Stimulated activated naive CD8-positive, alpha-beta T cell treated with anti-CD3 and anti-CD28 coated beads, Interleukin-15, Interleukin-2, amounts not matched to agents 100 ng/mL and 50 ng/mL, for 24 hours (primary cell): Measurements from ENCODE around the gene DPH2.
A peak's percentile ranks its signal among the peaks of the same experiment; 100 is the strongest.

Experiments
- H3K27ac Mint-ChIP-seq: one replicate; pipeline ENCODE4 v1.8.0; 2021; ENCODE audit warnings: mild to moderate bottlenecking, mixed read lengths
- H3K27me3 Mint-ChIP-seq: one replicate; pipeline ENCODE4 v1.8.0; 2021; ENCODE audit warnings: mixed read lengths
- H3K36me3 Mint-ChIP-seq: one replicate; pipeline ENCODE4 v1.8.0; 2021; ENCODE audit warnings: low read depth, mixed read lengths
- H3K4me1 Mint-ChIP-seq: one replicate; pipeline ENCODE4 v1.8.0; 2021; ENCODE audit warnings: low read depth, mixed read lengths
- H3K4me3 Mint-ChIP-seq: one replicate; pipeline ENCODE4 v1.8.0; 2021; ENCODE audit warnings: mild to moderate bottlenecking, mixed read lengths
- H3K9me3 Mint-ChIP-seq: one replicate; pipeline ENCODE4 v1.8.0; 2021; ENCODE audit warnings: mixed read lengths

Gene DPH2

DNA sequence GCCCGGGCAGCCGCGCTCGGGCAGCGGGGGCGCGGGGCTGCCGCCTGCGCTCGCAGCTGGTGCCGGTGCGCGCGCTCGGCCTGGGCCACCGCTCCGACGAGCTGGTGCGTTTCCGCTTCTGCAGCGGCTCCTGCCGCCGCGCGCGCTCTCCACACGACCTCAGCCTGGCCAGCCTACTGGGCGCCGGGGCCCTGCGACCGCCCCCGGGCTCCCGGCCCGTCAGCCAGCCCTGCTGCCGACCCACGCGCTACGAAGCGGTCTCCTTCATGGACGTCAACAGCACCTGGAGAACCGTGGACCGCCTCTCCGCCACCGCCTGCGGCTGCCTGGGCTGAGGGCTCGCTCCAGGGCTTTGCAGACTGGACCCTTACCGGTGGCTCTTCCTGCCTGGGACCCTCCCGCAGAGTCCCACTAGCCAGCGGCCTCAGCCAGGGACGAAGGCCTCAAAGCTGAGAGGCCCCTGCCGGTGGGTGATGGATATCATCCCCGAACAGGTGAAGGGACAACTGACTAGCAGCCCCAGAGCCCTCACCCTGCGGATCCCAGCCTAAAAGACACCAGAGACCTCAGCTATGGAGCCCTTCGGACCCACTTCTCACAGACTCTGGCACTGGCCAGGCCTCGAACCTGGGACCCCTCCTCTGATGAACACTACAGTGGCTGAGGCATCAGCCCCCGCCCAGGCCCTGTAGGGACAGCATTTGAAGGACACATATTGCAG lies 33.2 kb upstream of the DPH2 start:
- Mint-ChIP-seq H3K4me1 (peaks cover 12% of the 10 kb centered on the region), H3K27ac (no peak overlapping the region), H3K4me3 (no peak overlapping the region), H3K9me3 (no peaks in the 10 kb centered on the region), H3K27me3 (peaks cover 23% of the 10 kb centered on the region), H3K36me3 (no peaks in the 10 kb centered on the region)

DNA sequence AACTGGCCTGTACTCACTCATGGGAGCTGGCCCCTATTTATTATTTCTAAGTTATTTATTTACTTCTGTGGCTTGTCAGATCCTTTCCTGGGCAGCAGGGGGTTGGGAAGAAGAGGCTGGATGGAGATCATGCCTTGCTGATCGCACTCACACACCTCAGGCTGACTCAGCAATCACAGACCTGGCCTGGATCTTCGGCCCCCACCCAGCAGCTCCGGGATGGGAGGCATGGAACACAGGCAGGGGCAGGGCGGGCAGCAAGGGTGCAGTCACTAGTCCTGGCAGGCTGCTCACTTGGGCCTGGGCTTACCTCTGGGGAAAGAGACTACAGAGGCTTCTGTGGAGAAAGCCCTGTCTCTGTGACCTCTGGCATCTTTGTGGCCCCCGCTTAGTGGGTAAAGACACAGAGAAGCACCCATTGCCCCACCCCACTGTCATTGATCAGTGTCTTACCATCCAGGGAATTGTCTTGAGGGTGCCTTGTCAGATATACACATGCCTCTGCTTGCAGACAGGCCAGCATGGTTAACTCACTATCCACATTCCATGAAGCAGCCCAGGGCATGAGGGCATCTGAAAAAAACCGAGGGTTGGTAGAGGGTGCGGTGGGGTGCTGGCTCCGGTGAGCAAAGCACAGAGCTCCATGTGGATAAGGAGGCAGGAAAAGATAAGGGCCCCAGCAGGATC lies 32.5 kb upstream of the DPH2 start:
- H3K4me1 Mint-ChIP-seq: peaks cover 12% of the 10 kb centered on the region
- peaks cover 22% of the 10 kb centered on the region for H3K27me3 Mint-ChIP-seq
- no peaks in the 10 kb centered on the region for H3K9me3 Mint-ChIP-seq
- H3K36me3 Mint-ChIP-seq: no peaks in the 10 kb centered on the region
- H3K4me3 Mint-ChIP-seq: no peak overlapping the region
- H3K27ac Mint-ChIP-seq: no peak overlapping the region

DNA sequence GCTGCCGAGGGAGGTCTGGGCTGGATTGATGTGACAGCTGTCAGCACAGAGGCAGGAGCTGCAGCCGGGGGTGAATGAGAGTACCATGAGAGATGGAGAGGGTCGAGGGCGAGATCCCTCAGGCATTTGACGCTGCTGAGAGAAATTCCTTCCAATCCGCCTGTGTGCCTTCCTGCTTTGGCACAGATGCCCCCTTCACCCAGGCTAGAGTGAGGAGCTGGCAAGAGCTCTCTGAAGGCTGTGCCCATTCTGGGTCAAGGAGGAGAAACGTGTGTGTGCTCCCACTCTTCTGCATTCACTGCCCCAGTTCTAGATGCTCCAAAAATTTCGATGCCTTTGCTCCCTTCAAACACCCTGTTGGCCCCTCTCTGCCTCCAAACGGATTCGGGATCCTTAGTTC lies 31.4 kb upstream of the DPH2 start:
- Mint-ChIP-seq H3K27me3 (peaks cover 13% of the 10 kb centered on the region), H3K9me3 (no peaks in the 10 kb centered on the region), H3K4me1 (peaks cover 13% of the 10 kb centered on the region), H3K27ac (no peak overlapping the region), H3K4me3 (no peak overlapping the region), H3K36me3 (peaks cover 8% of the 10 kb centered on the region)

DNA sequence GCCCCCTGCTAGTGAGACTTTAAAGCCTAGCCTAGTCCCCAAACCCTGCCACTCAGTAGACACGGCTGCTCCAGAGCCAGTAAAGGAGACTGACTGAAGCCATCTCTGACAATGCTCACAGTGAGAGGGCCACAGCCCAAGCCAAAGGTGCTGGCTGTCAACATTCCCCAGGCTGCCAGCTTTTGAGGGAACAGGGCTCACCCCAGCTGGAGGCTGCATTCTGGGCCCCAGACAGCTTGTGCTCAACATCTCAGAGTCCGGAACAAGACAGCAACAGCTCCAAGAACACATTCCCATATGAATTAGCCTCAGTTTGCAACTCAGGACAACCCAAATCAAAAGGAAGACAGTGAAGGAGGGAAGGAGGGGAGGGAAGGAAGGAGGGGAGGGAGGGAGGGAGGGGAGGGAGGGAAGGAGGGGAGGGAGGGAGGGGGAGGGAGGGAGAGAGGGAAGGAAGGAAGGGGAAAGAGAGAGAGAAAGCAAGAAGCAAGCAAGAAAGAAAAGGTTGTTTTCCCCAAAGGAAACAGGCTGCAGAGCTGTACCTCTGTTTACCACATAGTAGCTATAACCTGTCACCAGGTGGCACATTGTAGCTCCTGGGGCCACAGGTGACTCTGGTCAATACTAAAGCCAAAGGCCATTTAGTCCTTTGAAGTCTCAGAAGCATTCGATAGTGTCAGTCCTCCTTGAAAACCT lies 30.8 kb upstream of the DPH2 start:
- no peak overlapping the region for H3K4me3 Mint-ChIP-seq
- peaks cover 10% of the 10 kb centered on the region for H3K27me3 Mint-ChIP-seq
- H3K4me1 Mint-ChIP-seq: peaks cover 10% of the 10 kb centered on the region
- peaks cover 8% of the 10 kb centered on the region for H3K36me3 Mint-ChIP-seq
- no peak overlapping the region for H3K27ac Mint-ChIP-seq
- no peaks in the 10 kb centered on the region for H3K9me3 Mint-ChIP-seq

DNA sequence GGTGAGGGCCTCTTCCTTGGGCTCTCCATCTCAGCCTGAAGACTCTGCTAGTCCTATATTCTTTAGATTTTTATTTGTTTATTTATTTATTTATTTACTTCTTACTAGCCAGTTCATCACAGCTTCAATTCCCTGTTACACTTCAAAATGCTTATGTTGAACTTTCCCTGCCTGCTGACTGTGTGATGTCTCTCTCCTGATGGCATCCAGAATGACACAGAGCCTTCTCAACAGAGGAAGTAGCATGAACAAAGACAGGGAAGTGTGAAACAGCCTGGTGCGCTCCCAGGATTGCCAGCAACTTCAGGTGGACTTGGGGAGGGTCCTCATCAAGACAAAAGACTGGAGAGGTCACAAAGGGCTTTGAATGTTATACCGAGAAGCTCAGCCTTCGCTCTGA lies 27.4 kb upstream of the DPH2 start:
- H3K36me3 Mint-ChIP-seq: peaks cover 8% of the 10 kb centered on the region
- H3K27ac Mint-ChIP-seq: no peak overlapping the region
- H3K4me3 Mint-ChIP-seq: no peak overlapping the region
- no peaks in the 10 kb centered on the region for H3K27me3 Mint-ChIP-seq
- no peaks in the 10 kb centered on the region for H3K9me3 Mint-ChIP-seq
- peaks cover 28% of the 10 kb centered on the region for H3K4me1 Mint-ChIP-seq

DNA sequence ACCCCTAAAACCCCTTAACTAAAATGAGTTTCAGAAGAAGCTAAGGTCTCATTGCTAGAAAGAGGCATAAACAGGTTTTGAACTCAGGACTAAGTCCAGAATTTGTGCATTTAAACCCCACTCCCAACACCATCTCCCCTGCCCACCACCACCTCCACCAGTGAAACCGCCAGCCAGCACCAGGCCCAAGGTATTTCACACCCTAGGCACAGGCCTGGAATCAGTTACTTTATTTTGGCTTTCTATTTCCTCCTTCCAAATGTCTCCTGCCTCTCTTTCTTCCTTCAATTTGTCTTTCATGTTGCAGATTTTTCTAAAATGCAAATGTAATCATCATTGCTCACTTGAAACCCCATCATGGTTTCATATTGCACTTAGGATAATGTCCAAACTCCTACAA lies 24.9 kb upstream of the DPH2 start:
- H3K4me3 Mint-ChIP-seq: peak overlapping the region; percentile 97
- no peaks in the 10 kb centered on the region for H3K27me3 Mint-ChIP-seq
- peak overlapping the region; percentile 36 for H3K27ac Mint-ChIP-seq
- no peaks in the 10 kb centered on the region for H3K9me3 Mint-ChIP-seq
- peaks cover 8% of the 10 kb centered on the region for H3K36me3 Mint-ChIP-seq
- peaks cover 40% of the 10 kb centered on the region for H3K4me1 Mint-ChIP-seq

DNA sequence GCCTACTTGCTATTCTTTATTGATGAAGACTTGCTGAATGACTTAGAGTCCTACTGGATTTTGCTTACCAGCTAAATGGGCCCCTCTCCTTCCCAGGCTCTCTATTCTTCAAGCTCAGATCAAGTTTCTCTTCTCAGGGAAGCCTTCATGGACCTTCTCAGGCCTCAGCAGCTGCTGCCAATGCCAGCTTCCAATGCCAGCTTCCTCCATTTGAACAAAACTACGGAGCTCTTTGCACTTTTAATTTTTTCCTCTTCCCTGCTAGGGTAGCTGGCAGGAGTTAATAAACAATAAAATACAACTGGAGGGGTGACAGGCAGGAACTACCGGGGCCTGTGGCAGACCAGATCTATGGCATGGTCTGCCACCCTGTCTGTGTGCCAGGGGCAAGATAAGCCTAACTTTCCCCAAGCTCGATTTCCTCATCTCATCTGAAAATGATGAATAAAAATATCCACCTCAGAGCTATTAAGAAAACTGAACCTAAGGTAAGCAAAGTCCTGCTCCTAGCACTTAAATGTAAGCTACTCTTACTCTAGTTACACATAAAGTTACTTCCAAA lies 24.1 kb upstream of the DPH2 start:
- Mint-ChIP-seq H3K9me3 (no peaks in the 10 kb centered on the region), H3K4me1 (peaks cover 47% of the 10 kb centered on the region), H3K4me3 (peak overlapping the region; percentile 97), H3K36me3 (peaks cover 15% of the 10 kb centered on the region), H3K27ac (peak overlapping the region; percentile 97), H3K27me3 (no peaks in the 10 kb centered on the region)

DNA sequence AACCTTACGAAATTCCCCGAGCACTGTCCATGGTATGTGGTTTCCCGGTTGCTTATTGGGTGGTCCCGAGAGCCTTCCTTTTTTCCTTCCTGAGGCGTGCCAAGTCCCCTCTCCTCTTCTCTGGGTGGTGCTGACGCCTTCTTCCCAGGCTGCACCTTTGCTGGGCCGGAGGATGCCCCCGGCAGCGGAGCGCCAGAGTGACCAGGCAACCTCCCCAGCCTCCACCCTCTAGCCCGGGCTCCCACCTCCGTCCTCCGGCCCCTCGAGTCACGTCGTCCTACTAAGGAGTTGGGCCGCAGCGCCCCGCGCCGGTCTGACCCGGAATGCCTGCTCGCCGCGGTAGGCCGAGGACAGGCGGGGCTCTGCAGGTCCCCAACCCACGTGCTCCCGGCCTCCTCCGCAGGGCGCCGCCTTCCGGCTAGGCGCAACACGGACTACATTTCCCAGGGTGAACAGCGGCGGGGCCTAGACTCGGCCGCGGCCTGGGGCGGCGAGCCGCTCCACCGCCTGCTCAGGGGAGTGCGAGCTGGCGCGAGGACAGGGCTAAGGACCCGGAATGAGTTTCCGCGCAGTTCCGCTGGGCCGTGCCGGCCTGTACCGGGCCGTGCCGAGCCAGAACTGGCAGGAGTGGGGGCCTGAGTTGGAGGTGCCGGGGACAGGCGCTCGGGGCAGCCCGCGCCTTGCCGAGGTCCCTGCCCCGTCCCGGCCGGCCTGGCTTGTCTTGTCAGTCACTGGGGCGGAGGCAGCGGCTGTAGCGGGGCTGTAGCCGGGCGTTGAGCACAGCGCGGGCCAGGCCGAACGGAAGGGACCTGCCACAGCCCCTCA lies 23.4 kb upstream of the DPH2 start, which contains the start of gene IPO13:
Gene IPO13, plus strand, starts transcription at position 715 of the 825 bp plus-strand sequence. CDS start 651 bp downstream, outside the sequence.
- H3K27me3 Mint-ChIP-seq: no peaks in the 10 kb centered on the region
- no peaks in the 10 kb centered on the region for H3K9me3 Mint-ChIP-seq
- H3K27ac Mint-ChIP-seq: peak within 1 kb of the TSS; percentile 97
- peak within 1 kb of the TSS; percentile 97 for H3K4me3 Mint-ChIP-seq
- H3K36me3 Mint-ChIP-seq: peaks cover 15% of the 10 kb centered on the region
- H3K4me1 Mint-ChIP-seq: peaks cover 47% of the 10 kb centered on the region

DNA sequence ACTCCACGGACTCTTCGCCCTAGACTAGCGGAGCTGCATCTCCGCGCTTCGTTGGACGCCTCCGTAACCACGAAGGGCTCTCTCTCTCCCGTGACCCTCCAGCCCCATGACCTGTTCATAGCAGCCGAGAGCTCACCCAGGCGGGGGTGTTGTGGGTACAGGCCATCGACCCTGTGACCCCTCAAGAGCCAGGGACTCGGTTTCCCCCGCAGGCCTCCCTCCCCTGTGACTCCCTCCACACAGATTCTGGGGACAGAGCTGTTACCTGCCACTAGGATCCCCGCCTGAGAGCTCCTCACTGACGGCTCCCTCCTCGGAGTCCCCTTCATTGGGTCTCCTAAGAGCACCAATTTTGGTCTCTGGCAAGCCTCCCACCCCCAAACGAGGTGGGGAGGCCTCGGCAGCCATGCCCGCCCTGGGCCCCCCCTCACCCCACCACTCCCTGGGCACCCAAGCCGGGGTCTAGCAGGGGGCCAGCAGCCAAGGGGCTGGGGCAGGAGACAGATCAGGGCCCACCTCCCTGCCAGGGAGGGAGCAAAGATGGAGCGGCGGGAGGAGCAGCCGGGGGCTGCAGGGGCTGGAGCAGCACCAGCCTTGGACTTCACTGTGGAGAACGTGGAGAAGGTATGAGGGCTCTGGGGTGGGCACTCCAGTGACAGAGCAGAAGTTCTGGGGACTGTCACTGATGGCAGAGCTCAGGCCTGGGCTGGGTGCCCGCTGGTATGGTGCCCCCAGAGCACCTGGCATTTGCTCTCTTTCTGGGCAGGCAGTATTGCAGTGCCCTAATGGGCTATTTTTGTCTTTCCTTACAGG lies 22.5 kb upstream of the DPH2 start:
- Mint-ChIP-seq H3K27ac (peak overlapping the region; percentile 97), H3K9me3 (no peaks in the 10 kb centered on the region), H3K4me1 (peaks cover 47% of the 10 kb centered on the region), H3K4me3 (peak overlapping the region; percentile 97), H3K36me3 (peaks cover 15% of the 10 kb centered on the region), H3K27me3 (no peaks in the 10 kb centered on the region)

DNA sequence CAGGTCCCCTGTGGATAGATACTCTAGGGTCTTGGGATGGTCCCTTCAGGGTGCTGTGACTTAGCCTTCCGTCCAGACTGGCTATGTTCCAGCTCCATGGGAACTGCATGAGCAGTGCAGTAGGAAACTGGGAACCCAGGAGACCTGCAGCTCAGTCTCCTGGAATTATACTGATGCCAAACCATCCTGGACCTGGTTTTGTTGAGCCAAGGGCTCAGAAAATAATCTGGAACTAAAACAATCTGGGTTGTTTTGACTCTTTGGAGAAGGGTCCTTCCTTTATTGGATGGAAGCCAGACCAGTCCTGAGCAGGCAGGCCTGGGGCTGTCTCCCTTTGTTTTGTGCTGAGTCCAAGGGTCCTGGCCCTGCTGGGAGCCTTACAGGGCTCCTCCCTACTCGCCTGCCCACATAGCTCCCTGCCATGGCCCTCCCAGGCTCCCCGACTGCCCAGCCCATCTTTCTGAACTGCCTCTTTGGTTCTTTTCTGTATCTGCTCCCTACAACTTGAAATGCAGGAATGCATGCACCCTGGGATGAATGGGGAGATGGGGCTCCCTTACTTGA lies 21.9 kb upstream of the DPH2 start:
- peaks cover 45% of the 10 kb centered on the region for H3K4me1 Mint-ChIP-seq

DNA sequence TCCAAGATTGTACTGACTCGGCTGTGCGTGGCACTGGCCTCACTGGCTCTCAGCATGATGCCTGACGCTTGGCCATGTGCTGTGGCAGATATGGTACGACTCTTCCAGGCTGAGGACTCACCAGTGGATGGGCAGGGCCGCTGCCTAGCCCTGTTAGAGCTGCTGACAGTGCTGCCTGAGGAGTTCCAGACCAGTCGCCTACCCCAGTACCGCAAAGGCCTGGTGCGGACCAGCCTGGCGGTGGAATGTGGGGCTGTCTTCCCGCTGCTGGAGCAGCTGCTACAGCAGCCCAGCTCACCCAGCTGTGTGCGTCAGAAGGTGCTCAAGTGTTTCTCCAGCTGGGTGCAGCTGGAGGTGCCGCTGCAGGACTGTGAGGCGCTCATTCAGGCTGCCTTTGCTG lies 20.1 kb upstream of the DPH2 start:
- Mint-ChIP-seq H3K4me1 (peaks cover 36% of the 10 kb centered on the region), H3K36me3 (peaks cover 7% of the 10 kb centered on the region), H3K4me3 (no peak overlapping the region), H3K27ac (no peak overlapping the region), H3K27me3 (no peaks in the 10 kb centered on the region), H3K9me3 (no peaks in the 10 kb centered on the region)

More for the DNA sequence above, 21.9 kb upstream of the DPH2 start:
- H3K27me3 Mint-ChIP-seq: no peaks in the 10 kb centered on the region
- H3K4me3 Mint-ChIP-seq: peak overlapping the region; percentile 97
- peak overlapping the region; percentile 59 for H3K27ac Mint-ChIP-seq
- peaks cover 11% of the 10 kb centered on the region for H3K36me3 Mint-ChIP-seq
- no peaks in the 10 kb centered on the region for H3K9me3 Mint-ChIP-seq

DNA sequence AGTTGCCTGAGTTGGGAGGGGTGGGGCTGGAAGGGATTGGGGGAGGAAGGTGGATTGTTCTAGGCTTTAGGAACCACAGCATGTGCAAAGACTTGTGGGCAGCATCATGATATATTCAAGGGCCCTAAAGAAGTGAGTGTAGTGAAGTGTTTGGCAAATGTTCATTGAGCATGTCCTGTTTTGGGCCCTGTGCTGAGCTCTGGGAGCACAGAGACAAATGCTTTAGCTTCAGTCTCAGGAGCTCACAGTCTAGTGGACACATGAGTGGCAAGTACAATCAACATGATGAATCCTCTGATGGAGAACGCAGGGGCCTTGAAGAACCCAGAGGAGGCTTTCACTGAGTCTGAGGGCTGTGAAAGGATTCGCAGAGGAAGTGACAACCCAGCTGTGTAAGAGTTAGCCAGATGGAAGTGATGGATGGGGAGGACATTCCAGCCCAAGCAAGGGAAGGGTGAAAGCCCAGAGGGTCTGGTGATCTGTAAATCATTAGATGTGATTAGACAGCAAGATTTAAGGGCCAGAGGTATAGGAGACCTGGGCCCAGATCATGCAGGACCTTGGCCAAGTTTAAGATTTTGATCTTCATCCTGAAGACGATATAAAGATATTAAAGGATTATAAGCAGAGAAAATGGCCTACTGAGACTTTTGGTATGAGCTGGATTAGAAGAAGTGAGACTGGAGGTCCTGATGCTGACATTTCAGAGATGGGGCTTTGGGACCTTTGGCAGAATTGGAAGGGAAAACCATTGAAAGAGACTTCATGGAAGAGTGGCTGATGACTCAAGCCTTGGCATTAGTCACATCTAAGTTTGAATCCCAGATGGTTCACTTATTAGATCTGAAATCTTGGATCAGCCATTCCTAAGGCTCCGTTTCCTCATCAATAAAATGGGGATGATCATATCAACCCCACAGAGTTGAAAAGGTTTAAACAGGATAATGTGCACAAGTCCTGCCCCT lies 18.5 kb upstream of the DPH2 start:
- Mint-ChIP-seq H3K9me3 (no peaks in the 10 kb centered on the region), H3K4me1 (peaks cover 20% of the 10 kb centered on the region), H3K27ac (no peak overlapping the region), H3K27me3 (no peaks in the 10 kb centered on the region), H3K4me3 (no peak overlapping the region), H3K36me3 (peaks cover 13% of the 10 kb centered on the region)
